ENCODE data around the gene POLR2E.
"Not testable (repeated sequence)": the region's sequence is repeated elsewhere in the genome, so short reads cannot be mapped to it uniquely, and the experiment has no call there.

The POLR2E gene

GRCh38 chr19:1125601-1126467 lies 30.7 kb upstream of the POLR2E start:
- DNase-seq (ENCODE audit: low read depth) = no peak

GRCh38 chr19:1123885-1124677 lies 28.9 kb upstream of the POLR2E start:
- DNase-seq (ENCODE audit: low read depth) = no peak

- DNase-seq (ENCODE audit: low read depth) = no peak
These were observed 28.2 kb upstream of the POLR2E start for GRCh38 chr19:1123381-1123780.

- DNase-seq (ENCODE audit: low read depth) = no peak
These were observed 27.8 kb upstream of the POLR2E start for GRCh38 chr19:1122972-1123363.

GRCh38 chr19:1122021-1122971 lies 27.1 kb upstream of the POLR2E start:
- DNase-seq (ENCODE audit: low read depth) = no peak

GRCh38 chr19:1121395-1121794 lies 26.2 kb upstream of the POLR2E start:
- DNase-seq (ENCODE audit: low read depth) = no peak

GRCh38 chr19:1119475-1120217 lies 24.5 kb upstream of the POLR2E start:
- DNase-seq (ENCODE audit: low read depth) = no peak

GRCh38 chr19:1118999-1119398 lies 23.8 kb upstream of the POLR2E start:
- no peak for DNase-seq (ENCODE audit: low read depth)

- no peak for DNase-seq (ENCODE audit: low read depth)
These were observed 22.5 kb upstream of the POLR2E start for GRCh38 chr19:1117654-1118053.

GRCh38 chr19:1116726-1117581 lies 21.8 kb upstream of the POLR2E start:
- DNase-seq (ENCODE audit: low read depth) = no peak

GRCh38 chr19:1115646-1116420 lies 20.7 kb upstream of the POLR2E start:
- no peak for DNase-seq (ENCODE audit: low read depth)

- DNase-seq (ENCODE audit: low read depth) = not testable (repeated sequence)
These were observed 19.6 kb upstream of the POLR2E start for GRCh38 chr19:1114728-1115127.

GRCh38 chr19:1113986-1114483 lies 18.9 kb upstream of the POLR2E start:
- DNase-seq (ENCODE audit: low read depth) = no peak

- DNase-seq (ENCODE audit: low read depth) = peak; percentile 87
These were observed 18.1 kb upstream of the POLR2E start for GRCh38 chr19:1113030-1113985.

- no peak for DNase-seq (ENCODE audit: low read depth)
These were observed 17.3 kb upstream of the POLR2E start for GRCh38 chr19:1112268-1113029.

- no peak for DNase-seq (ENCODE audit: low read depth)
These were observed 16.6 kb upstream of the POLR2E start for GRCh38 chr19:1111641-1112267.

Data from CMK (cell line).